DMS53 (cell line): ENCODE results near the gene NOG.

ENCODE experiments used
- DNase-seq: peaks from one replicate; lab custom pipeline; 2025; lab: John Stamatoyannopoulos, UW

Gene NOG

DNA sequence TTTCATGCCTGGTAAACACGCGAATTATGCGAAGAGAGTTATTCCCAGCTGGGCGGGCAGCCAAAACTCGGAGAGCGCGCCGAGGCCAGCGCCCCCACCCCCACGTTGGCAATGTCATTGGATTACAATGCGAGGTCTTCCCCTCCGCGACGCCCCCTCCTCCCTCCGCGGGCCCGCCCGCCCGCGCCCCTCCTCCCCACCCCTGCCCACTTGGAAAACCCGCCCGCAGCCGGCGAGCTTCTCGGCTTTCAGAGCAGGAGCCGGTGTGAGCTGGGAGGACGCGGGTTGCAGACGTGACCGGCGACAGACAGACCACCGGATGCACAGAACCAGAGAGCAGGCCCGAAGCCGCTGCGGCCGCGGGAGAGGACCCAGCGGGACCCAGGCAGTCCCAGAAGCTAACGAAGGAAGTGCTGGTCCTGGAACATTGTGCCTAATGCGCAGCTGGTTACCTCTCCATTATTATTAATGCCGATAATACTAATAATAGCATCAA, 4.0 kb downstream of the NOG start:
- DNase-seq: peak; percentile 38

DNA sequence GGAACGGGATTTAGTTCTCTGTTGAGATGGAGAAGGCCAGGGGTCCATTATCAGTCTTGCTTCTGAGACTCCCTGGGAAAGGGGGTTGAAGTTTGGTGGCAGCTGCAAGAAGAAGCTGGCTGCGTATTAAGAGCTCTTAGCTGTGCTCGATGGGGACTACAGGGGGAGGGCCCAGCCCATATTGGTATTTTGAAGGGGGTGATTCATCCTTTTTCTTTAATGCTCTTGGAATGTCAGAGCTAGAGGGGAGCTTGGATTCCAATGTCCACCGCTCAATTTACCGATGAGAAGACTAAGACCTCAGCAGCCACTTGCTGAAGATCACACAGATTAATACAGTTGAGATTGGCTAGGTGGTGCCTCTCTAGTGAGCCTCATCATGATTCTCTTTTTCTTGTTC, 5.0 kb downstream of the NOG start:
- no peak for DNase-seq

DNA sequence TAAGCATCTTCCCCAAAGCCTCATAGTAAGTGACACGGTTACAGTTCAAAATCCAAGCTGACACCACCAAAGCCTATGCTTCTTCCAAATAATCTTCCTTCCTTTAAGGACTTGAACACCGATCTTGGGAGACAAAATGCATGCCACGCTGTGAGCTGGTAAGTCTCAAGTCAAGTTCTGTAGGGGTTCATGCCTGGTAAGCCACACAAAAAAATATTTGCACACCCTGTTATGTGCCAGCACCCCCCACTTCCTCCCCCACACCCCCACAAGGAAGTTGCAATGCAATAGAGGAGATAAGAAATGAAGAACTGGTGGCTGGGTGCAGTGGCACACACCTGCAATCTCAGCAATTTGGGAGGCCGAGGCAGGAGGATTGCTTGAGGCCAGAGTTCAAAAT, 5.6 kb downstream of the NOG start:
- peak; percentile 4 for DNase-seq

DNA sequence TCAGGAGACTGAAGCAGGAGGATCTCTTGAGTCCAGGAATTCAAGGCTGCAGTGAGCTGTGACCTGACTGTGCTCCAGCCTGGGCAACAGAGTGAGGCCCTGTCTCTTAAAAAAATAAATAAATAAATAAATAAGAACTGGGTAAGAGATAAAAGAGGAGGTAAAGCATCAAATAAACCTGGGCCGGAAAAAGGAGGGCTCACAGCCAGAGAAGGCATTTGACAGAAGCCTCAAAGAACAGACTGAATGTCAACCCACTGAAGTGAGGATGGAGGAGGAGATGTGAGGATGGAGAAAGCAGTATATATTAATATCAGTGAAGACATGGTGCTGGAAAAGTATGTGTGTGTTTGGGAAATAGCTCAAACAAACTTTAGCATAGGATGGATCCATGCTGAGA, 6.1 kb downstream of the NOG start:
- no peak for DNase-seq

DNA sequence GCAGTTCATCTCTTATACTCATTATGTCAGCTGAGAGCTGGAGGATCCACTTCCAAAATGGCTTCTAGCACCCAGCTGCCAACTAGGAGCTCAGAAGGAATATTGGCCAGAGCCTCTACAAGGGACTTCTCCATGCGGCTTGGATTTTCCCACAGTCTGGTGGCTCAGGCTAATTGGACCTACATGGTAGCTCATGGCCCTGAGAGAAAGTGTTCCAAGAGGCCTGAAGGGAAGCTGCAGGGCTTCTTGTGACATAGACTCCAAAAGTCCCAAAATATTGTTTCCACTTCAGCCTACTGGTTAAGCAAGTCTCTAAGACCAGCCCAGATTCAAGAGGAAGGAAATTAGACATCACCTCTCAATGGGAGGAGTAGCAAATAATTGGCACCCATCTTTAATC, 6.8 kb downstream of the NOG start:
- DNase-seq: no peak

DNA sequence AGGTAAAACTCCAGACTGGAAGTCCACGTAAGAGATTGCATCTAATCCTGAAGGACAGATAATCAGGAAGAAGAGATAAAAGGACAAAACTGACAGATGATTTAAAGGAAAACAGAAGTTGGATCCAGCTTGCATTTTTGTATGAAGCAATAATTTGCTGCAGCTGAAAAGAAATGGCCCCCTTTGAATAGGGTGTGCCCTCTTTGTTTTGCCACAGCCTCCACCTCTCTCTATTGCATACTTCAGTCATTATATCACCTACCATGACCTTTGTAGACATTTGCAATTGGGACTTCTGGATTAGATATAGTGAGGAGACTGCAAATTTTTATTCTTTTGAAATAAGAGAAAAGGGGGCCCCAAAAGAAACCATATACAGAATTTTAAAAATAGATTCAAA, 8.1 kb downstream of the NOG start:
- no peak for DNase-seq

DNA sequence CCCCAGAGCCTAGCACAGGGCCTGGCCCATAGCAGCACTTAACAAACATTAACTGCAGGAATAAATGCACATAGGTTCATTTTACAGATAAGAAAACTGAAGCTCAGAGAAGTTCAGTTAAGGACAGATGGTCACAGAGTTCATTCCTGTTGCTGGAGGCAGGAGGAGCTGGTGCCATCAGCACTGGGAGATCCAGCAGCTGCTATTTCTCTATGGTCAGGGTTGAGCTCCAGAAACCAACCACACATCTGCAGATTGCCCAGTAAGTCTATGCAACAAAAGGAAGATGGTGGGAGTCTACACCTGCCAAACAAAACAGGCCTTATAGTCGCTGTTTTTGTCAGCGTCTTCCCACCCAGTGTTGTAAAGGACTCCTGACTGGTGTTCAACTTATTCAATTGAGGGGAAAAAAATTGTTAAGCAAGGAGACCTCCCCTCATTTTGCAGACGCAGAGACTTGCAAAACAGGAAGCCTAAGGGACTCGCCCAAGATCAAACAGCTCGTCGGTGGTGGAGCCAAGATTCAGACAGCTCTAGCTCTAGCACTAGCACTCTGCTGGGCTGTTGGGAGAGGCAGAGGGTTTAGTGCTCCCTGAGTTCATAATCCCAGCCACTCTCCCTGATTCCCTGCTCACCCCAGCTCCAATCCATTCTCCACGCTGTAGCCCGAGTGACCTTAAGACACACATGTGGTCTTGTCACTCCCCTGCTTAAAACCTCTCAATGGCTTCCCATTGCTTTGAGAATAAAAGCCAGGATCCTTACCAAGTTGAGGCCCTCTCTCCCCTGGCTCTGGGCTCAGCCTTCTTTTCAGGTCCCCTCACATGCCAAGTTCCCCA, 9.0 kb downstream of the NOG start:
- DNase-seq: no peak

DNA sequence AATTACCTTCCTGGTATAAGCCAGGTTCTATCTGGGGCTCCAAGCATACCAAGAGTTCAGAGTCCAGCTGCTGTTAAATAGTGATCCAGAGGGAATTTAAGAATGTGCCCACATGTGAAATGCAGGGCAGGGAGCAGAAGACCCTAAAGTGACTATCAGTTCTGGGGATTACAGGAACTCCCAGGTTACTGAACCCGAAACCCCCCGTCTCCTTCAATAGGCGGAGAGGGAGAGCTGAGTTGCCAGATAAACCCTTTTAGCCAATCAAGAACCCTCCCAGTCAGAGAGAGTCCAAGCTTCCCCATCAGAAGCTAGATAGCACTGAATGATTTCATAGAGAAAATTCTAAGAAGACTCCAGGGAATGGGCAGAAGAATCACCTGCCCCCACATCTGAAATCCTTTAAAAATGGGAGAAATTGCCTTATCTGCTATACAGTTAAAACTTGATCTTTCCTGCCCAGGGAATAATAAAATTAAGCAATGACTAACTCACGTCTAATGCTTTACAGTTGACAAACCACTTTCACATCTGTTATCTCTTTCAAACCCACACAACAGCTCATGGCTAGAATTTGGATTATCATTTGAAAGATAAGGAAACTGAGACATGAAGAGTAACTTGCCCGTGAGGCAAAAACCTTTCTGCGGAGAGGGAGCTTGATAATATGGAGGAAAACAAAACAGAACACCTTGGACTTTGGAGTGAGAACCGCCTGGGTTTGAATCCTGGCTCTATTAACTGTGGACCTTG, 10.2 kb downstream of the NOG start:
- DNase-seq: no peak

DNA sequence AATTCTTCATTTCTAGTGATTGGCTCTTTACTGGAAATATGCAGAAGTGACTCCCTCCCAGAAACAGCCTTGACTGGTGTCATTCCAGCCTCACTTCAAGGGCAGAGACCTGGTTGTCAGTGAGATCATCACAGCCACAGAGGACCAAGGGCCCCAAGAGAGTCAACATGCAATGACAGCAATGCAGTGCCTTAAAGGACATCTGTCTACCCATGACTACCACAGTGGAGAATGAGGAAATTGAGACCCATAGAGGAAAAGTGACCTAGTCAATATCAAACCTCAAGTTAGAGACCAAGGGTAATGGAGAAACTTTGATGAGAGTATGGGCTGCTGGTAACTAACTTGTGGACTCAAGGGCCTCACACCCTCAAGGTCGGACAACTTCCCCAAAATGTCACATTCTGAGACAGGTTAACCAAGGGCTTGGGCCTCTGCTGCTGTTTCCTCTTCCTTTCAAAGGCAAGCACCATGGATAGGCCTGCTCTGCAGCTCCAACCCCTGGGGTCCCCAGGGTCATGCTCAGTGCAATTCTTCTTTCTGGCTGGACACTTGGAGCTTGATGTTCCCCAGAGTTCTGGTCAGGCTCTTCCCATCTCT, 11.3 kb downstream of the NOG start:
- peak; percentile 71 for DNase-seq

DNA sequence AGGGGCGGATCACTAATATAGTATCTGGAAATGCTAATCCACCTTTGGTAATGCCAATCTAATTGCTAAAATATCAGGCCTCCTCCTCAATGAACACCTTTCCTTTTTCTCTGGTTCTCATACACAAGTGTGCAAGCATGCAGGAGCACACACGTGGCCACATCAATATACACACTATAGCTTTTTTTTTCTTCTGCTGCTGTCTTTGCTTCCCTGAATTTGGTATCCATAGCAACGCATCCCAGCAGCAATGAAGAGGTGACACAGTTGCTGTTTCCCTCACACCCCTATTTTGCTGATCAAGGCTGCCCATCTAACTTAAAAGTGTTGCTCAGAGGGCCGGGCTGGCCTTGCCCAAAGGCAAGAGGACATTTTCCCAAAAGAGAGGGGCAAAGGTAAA, 15.4 kb downstream of the NOG start:
- peak; percentile 14 for DNase-seq

DNA sequence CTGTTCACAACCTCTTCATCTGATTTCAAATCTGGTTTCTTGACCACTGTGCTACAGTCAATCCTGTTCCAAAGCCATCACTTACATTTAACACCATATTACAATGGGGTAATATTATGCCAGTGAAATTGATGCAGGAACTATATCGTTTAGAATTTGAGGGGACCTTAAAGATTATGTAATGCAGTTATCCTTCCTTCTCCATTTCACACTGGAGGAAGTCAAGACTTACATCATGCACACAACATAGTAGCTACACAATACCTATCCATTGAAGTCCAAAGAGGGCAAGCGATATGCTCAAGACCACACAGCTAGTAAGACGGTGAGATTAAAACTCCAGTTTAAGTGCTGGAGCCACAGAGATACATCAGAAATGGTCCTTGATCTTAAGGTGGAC, 16.8 kb downstream of the NOG start:
- DNase-seq: no peak

DNA sequence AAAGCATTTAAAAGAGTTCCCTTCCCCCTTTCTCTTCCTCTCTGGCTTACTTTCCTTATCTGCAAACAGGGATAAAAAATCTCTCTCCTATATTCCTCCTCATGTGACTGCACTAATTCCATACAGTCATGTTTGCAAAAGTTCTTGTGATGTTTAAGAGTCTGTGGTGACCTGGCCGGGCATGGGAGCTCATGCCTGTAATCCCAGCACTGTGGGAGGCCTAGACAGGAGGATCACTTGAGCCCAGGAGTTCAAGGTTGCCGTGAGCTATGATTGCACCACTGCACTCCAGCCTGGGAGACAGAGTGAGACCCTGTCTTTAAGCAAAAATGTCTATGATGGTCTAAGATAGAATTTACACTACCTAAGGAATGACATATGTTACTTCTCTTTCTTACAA, 19.6 kb downstream of the NOG start:
- DNase-seq: no peak

DNA sequence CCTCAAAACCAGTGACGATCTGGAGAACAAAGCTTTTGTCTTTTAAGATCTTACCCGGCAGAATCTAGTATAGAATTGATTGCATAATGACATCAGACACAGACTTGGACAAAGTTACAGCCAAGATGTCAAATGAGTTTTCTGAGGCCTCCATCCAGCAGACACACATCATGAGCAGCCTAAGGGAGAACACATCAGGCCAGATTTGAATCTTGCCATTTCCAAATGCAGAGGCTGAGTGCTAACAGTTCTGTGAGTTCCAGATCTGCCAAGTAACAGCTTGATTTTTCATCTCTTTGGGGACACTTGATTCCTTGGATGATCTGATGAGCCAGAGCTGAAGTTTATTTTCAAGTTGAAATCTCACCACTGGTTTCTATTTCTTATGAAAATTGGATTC, 21.0 kb downstream of the NOG start:
- no peak for DNase-seq

DNA sequence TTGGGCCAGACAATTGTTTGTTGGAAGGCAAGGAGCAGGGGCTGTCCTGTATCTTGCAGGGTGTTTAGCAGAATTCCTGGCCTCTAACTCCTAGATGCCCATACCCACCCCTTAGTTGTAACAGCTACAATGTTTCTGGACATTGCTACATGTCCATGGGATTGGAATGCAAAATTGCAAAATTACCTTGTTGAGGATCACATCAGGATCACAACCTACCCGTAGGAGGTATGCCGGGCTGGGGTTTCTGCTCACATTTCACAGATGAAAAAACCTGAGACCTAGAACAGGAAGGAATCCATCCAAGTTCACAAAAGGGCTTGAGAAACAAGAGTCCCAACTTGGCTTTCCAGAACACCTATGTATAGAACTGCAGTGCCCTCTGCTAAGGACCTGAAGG, 22.7 kb downstream of the NOG start:
- DNase-seq: no peak

DNA sequence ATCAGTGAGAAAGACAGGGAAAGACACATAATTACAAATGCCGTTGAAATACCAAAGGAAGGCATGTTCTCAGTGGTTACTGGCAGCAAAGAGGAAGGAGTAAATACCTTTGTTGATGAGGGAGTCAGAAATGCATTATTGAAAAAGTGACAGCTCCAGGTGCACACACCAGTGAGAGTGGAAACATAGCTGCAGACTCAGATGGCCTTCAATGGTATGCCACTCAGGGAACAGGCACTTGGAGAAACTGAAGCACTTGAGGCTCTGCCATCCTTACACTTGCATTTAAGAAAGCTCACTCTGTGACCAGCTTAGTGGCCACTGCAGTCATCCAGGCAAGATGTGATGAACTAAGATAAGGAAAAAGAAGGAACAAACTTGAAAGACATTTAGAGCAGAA, 29.9 kb downstream of the NOG start:
- no peak for DNase-seq

DNA sequence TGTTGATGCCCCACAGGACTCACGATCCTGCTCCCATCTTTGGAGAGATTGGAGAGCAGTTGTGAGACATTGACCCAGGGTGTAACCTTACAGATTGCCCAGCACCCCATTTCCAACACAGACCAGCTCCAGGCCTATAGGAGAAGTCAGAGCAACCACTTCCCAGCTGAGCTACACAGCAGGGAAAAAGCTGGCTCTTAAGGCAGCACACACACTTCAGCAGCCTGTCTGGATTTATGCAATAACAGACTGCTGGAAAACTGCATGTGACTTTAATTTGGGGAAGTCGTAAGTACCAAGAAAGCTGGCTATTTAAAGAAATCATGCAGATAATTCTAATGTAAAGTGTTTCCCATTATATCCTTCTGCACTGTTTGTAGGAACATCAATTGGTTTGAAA, 30.8 kb downstream of the NOG start:
- no peak for DNase-seq

DNA sequence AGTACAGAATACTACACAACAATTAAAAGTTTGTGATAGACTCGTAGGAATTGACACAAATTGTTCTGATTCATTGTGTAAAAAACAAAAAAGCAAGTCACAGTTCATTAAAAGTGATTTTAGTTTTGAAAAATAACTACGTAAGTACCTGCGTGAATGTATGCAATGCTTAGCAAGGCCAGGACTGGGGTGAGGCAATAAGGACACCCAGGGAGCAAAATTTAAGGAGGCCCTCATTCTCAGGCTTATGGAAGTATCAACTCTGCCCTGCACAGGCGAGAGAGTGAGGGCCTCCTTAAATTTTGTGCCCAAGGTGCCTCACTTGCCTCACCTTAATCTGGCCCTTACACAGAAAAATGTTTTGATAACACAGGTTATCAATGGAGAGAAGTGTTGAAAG, 31.4 kb downstream of the NOG start:
- no peak for DNase-seq

DNA sequence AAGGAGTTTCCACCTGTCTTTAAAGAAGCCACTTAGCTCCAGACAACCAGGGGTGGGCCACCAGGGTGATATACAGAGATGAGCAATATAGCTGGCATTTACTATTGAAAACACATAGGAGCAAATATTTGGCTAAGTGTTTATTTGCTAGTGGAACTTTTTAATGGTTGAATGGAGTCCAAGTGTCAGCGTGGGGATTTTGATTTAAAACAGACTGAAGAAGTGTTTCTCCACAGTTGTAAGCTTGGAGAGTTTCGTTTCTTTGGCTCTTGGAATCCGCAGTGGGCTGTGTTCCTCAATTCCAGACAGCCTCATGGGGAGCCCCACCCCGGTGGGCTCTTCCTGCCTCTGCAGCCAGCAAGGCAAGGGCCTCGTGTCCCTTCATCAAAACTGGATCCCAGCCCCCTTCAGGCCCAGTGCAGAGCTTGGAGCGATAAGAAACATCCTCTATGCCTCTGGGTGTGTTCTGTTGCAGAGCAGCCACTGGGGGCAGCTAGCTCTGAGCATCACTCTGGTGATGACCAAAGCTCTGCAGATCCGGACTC, 36.1 kb downstream of the NOG start:
- peak; percentile 26 for DNase-seq

DNA sequence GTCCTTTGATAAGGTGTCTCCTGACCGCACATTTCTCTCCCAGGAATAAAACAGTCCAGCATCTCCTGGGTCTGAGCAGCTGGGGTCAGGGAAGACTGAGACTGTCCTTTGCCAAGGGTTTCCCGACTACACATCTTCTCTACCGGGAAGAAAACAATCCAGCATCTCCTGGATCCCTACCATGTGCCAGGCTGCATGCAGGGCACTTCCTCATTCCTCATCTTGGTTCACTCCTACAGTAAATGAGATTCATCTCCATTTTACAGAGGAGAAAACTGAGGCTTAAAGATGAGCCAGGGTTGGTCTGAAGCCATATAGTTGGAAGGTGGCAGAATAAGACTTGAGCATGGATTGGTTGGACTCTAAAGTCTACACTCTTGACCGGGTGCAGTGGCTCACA, 36.7 kb downstream of the NOG start:
- no peak for DNase-seq

DNA sequence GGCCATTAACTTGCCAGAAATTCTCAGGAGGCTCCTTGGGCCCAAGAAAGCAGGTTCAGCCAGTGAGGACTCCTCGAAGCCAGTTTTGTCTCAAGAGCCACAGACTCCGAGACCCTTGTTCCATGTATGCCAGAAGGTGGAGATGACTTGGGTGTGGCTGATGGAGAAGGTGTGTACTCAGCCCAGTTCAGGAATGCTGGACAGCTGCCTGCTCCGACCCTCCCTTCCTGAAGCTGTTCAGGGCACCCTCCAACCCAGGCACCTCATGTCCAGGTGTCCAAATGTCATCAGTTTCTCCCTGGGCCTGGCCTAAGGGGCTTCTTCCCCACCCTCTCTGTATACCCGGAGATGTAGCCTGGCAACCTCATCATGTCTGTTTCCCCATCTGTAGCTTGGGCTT, 40.2 kb downstream of the NOG start:
- DNase-seq: no peak

DNA sequence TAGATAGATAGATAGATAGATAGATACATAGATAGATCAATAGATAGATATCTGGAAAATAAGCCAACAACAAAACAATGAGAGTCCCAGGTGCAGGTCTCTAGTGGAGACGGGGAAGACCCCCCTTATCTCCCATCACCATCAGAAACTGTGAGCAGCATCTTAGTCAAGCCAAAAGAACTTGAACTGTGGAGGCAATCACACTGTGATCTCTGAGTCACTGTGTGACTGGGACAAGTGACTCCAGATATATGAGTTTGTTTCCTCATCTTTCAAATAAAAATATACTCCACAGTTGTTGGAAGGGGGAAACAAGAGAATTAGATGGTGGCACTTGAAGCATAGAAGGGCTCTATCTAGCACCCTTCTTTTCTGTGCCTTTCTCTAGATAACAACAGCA, 42.1 kb downstream of the NOG start:
- DNase-seq: no peak

DNA sequence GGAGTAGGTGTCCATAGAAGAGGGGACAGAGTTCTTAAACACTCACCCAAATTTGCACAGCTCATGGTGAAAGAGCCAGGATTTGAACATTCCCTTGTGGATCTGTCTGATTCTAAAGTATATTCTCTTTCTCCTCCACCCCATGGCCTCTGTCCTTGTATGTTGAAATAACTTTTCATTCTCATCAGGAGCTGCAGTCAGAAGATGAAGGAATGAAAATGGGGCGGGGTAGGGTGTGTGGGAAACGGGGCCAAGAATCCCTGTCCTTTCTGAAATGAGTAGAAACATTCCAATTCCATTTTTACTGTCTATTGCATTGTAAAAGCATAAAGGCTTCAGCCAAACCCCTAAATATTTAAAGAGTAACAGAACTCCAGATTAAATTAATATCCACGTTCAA, 42.8 kb downstream of the NOG start:
- DNase-seq: no peak

DNA sequence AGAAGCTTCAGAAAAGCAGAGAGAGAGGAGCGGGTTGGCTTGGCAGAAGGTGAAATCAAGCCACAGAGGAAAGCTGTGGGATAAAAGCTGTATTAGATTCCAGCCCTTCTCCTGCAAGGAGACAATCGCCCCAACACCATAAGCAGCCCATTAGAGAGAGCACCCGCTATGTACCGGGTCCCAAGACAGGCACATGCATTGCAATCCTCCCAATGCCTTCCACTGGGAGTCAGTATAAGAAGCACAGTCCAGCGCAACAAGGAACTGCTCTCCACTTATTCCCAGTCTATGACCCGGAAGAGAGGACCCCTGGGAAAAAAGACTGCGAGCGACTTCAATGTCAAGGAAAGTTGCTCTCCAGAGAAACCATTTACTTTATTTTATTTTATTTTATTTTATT, 43.8 kb downstream of the NOG start:
- no peak for DNase-seq
